Tibial nerve (tissue), 4 donors: ENCODE data around the gene ADGRF5. TPM values are rescaled to one million over a fixed set of nuclear protein-coding genes. Genes with fewer than 3 reads are reported as not detected.

Experiments used
- DNase-seq, 2 donors: peaks; one replicate each; pipeline ENCODE4 v3.0.0-alpha.2; 2019; ENCODE audit warnings: low spot score in 2 of 2
- H3K27ac ChIP-seq, 4 donors: fragments of 200-600 bp; sonication (generic) in 3 of 4; one replicate each; pipeline ENCODE4 v1.5.1; 2017 to 2019; ENCODE audit warnings: mild to moderate bottlenecking in 1 of 4
- H3K27me3 ChIP-seq, 2 donors: fragments of 200-600 bp; sonication (generic) in 1 of 2; one replicate each; pipeline versions ENCODE4 v1.5.1 to v1.6.0; 2017 to 2019
- H3K36me3 ChIP-seq, 3 donors: fragments of 200-600 bp; sonication (generic); one replicate each; pipeline ENCODE4 v1.5.1; 2018 to 2019
- H3K4me1 ChIP-seq, 4 donors: fragments of 200-600 bp; sonication (generic) in 3 of 4; one replicate each; pipeline ENCODE4 v1.5.1; 2017 to 2019
- H3K4me3 ChIP-seq, 4 donors: fragments of 200-600 bp; sonication (generic) in 3 of 4; one replicate each; pipeline ENCODE4 v1.5.1; 2017 to 2019; ENCODE audit warnings: mild to moderate bottlenecking in 1 of 4, moderate library complexity in 1 of 4
- H3K9me3 ChIP-seq, 4 donors: fragments of 200-600 bp; sonication (generic) in 3 of 4; one replicate each; pipeline ENCODE4 v1.5.1; 2017 to 2019
- CTCF ChIP-seq, 5 experiments: fragments of 200-600 bp in 3 of 5; fragments of 450-650 bp in 2 of 5; sonication (generic) in 3 of 5; IDR thresholded peaks; one replicate each; pipeline ENCODE4 v1.5.1; 2016 to 2019; ENCODE audit warnings: antibody characterized with exemption in 5 of 5, mild to moderate bottlenecking in 3 of 5, moderate library complexity in 2 of 5
- EP300 ChIP-seq, 2 donors: sonication (generic); formaldehyde crosslinking; IDR thresholded peaks; one replicate each; pipeline ENCODE4 v1.6.1; 2017; ENCODE audit warnings: antibody characterized with exemption in 2 of 2, mild to moderate bottlenecking in 1 of 2
- POLR2A ChIP-seq, 2 donors: fragments of 450-650 bp; IDR thresholded peaks; one replicate each; pipeline ENCODE4 v1.6.1; 2017; ENCODE audit warnings: antibody characterized with exemption in 2 of 2, mild to moderate bottlenecking in 2 of 2, moderate library complexity in 2 of 2
- WGBS, 2 donors: methylation state at CpG; one replicate each; pipeline ENCODE4 v1.1.5; 2018; 5-methylcytosine and 5-hydroxymethylcytosine counted together
- total RNA-seq, 4 donors: library from RNA; depleted of rRNA; stranded (reverse); fragments of >200 nt; gene quantifications; one replicate each; pipeline ENCODE4 v1.1.0, GENCODE V29; 2016

ADGRF5 gene
- total RNA-seq, 4 donors from 2014 or later = 17.4 to 32.4 (median 19.4) TPM

DNA sequence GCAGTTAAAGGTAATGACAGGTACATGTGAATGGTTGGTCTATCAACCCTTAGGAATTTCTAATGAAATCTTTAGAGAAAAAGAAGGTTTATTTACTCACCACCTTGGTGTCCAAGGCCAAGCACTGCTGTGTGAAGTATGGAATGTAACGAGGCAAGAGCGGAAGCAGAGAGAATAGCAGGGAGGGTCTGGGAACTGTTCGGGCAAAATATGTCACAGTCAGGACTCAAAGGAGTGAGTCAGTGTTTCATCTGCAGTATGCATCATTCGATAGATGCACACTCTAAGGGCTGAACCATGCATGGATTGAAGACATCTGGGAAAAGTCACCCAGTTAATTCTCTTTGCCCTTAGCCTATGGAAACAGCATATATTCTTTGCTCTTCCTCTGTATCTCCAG, 33.2 kb downstream of the ADGRF5 start:
- no peak overlapping the region for H3K4me3 ChIP-seq
- no peak overlapping the region for H3K27ac ChIP-seq
- DNase-seq = no peak
- no peaks in the 10 kb centered on the region for H3K4me1 ChIP-seq
- no peaks in the 10 kb centered on the region for H3K9me3 ChIP-seq
- H3K36me3 ChIP-seq = no peaks in the 10 kb centered on the region
- no peaks in the 10 kb centered on the region for H3K27me3 ChIP-seq
- 84 to 95% methylated on average over 4 of the region's 4 CpGs for WGBS, 2 donors
- TF ChIP-seq CTCF (IDR thresholded peaks at IDR 0.05) (no peak), EP300 (IDR thresholded peaks at IDR 0.05) (no peak)

GRCh38 chr6:46888031-46888430, 33.7 kb downstream of the ADGRF5 start:
- H3K4me3 ChIP-seq = no peak overlapping the region
- H3K36me3 ChIP-seq = no peaks in the 10 kb centered on the region
- H3K4me1 ChIP-seq = no peaks in the 10 kb centered on the region
- DNase-seq = no peak
- TF ChIP-seq CTCF (IDR thresholded peaks at IDR 0.05) (no peak), EP300 (IDR thresholded peaks at IDR 0.05) (no peak)
- H3K27ac ChIP-seq = no peak overlapping the region
- H3K27me3 ChIP-seq = no peaks in the 10 kb centered on the region
- no peaks in the 10 kb centered on the region for H3K9me3 ChIP-seq
- WGBS, 2 donors = 48 to 53% methylated on average over 3 of the region's 3 CpGs

GRCh38 chr6:46882645-46883044, 39.1 kb downstream of the ADGRF5 start:
- TF ChIP-seq CTCF (IDR thresholded peaks at IDR 0.05) = no peak
- no peak for TF ChIP-seq POLR2A (IDR thresholded peaks at IDR 0.05)
- no peak for TF ChIP-seq EP300 (IDR thresholded peaks at IDR 0.05)
- WGBS, 2 donors = 86 to 90% methylated on average over 2 of the region's 2 CpGs
- DNase-seq = no peak
- H3K36me3 ChIP-seq = no peaks in the 10 kb centered on the region
- H3K9me3 ChIP-seq = no peaks in the 10 kb centered on the region
- no peak overlapping the region for H3K27ac ChIP-seq
- no peaks in the 10 kb centered on the region for H3K27me3 ChIP-seq
- H3K4me3 ChIP-seq = no peak overlapping the region
- no peaks in the 10 kb centered on the region for H3K4me1 ChIP-seq

DNA sequence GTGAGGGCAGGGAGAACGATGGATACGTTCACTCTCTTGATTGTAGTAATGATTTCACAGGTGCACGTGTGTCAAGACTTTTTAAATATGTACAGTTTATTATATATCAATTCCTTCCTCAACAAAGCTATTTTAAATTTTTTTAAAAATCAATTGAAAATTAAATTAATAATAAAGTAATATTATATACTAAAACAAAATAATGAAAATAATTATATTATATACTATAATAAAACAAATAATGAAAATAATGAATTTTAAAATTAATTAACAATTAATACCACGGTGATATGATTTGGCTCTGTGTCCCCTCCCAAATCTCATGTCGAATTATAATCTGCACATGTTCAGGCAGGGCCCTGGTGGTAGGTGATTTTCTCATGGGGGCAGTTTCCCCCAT, 42.7 kb downstream of the ADGRF5 start:
- TF ChIP-seq CTCF (IDR thresholded peaks at IDR 0.05) = no peak
- TF ChIP-seq EP300 (IDR thresholded peaks at IDR 0.05) = no peak
- TF ChIP-seq POLR2A (IDR thresholded peaks at IDR 0.05) = no peak

DNA sequence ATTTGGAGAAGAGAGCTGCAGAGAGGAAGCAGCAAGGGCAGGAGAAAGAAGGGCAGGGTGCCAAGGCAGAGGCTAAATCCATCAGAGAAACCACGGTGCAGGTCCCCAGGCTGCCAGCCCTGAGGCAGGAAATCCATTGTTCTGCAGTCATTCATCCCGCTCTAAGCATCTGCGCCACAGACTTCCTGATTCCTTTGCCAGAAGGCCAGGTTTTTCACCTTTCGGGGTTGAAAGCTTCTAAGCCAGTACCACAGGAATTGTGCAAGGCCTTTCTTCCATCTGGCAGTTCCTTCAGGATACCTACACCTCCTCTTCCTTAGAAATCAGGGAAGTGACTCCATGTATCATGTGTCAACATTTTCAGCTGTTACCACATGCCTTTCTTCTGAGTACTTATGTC, 45.6 kb downstream of the ADGRF5 start:
- Histone ChIP-seq H3K9me3 (no peaks in the 10 kb centered on the region), H3K27me3 (no peaks in the 10 kb centered on the region), H3K4me1 (no peaks in the 10 kb centered on the region), H3K27ac (no peak overlapping the region), H3K4me3 (no peak overlapping the region), H3K36me3 (no peaks in the 10 kb centered on the region)
- 39 to 44% methylated on average over 4 of the region's 4 CpGs for WGBS, 2 donors
- peak in 1 of 2 donors; percentile 20 for TF ChIP-seq EP300 (IDR thresholded peaks at IDR 0.05)
- no peak for TF ChIP-seq CTCF (IDR thresholded peaks at IDR 0.05)
- no peak for TF ChIP-seq POLR2A (IDR thresholded peaks at IDR 0.05)
- DNase-seq = no peak

More for the DNA sequence above, 42.7 kb downstream of the ADGRF5 start:
- 87 to 96% methylated on average over 5 of the region's 5 CpGs for WGBS, 2 donors
- no peaks in the 10 kb centered on the region for H3K27me3 ChIP-seq
- no peaks in the 10 kb centered on the region for H3K36me3 ChIP-seq
- no peak overlapping the region for H3K27ac ChIP-seq
- no peaks in the 10 kb centered on the region for H3K4me1 ChIP-seq
- no peaks in the 10 kb centered on the region for H3K9me3 ChIP-seq
- DNase-seq = no peak
- H3K4me3 ChIP-seq = no peak overlapping the region
